DOHH2 (cell line): ENCODE measurements around the gene MMADHC.

ENCODE experiments used
- H3F3A ChIP-seq: fragments of 200-600 bp; sonication (generic), shearing (Covaris generic); 2 replicates; pipeline ENCODE4 v1.6.0; 2016; ENCODE audit warnings: antibody characterized with exemption, mild to moderate bottlenecking; ENCODE audit not compliant: control insufficient read depth, insufficient read depth
- H3K27ac ChIP-seq: fragments of 200-600 bp; sonication (generic); 2 replicates; pipeline ENCODE4 v1.5.1; 2014; ENCODE audit warnings: low read depth, mild to moderate bottlenecking, low read length, moderate library complexity
- H3K27me3 ChIP-seq: fragments of 200-600 bp; sonication (generic); 2 replicates; pipeline ENCODE4 v1.6.1; 2014; ENCODE audit warnings: mild to moderate bottlenecking, low read length, mixed read lengths; ENCODE audit not compliant: control insufficient read depth
- H3K36me3 ChIP-seq: fragments of 200-600 bp; sonication (generic); 2 replicates; pipeline ENCODE4 v1.6.1; 2014; ENCODE audit warnings: mild to moderate bottlenecking, low read length, moderate library complexity, mixed read lengths; ENCODE audit not compliant: control insufficient read depth
- H3K4me1 ChIP-seq: fragments of 200-600 bp; sonication (generic); 2 replicates; pipeline ENCODE4 v1.6.1; 2014; ENCODE audit warnings: mild to moderate bottlenecking, low read length, mixed read lengths; ENCODE audit not compliant: control insufficient read depth
- H3K4me2 ChIP-seq: fragments of 200-600 bp; sonication (generic); 2 replicates; pipeline ENCODE4 v1.6.0; 2014; ENCODE audit warnings: mild to moderate bottlenecking, low read length, moderate library complexity
- H3K4me3 ChIP-seq: fragments of 200-600 bp; sonication (generic); 2 replicates; pipeline ENCODE4 v1.5.1; 2014; ENCODE audit warnings: mild to moderate bottlenecking, low read length, mixed read lengths
- H3K79me2 ChIP-seq: fragments of 200-600 bp; sonication (generic); 2 replicates; pipeline ENCODE4 v1.6.1; 2014; ENCODE audit warnings: mild to moderate bottlenecking, low read length, mixed read lengths; ENCODE audit not compliant: control insufficient read depth
- H3K9me2 ChIP-seq: fragments of 200-600 bp; sonication (generic); replicated peaks from 2 replicates; pipeline ENCODE4 v1.6.1; 2014; ENCODE audit warnings: mild to moderate bottlenecking, low read length, mixed read lengths; ENCODE audit not compliant: control insufficient read depth
- H3K9me3 ChIP-seq: fragments of 200-600 bp; sonication (generic); 2 replicates; pipeline ENCODE4 v1.6.1; 2014; ENCODE audit warnings: antibody characterized with exemption, low read length, mixed read lengths; ENCODE audit not compliant: control insufficient read depth, insufficient read depth
- H4K20me1 ChIP-seq: fragments of 200-600 bp; sonication (generic); 2 replicates; pipeline ENCODE4 v1.6.0; 2014; ENCODE audit warnings: low read depth, mild to moderate bottlenecking, antibody characterized with exemption, low read length, moderate library complexity; ENCODE audit not compliant: control insufficient read depth, insufficient read depth
- EZH2phosphoT487 ChIP-seq: fragments of 200-600 bp; sonication (generic); IDR thresholded peaks from 2 replicates; pipeline ENCODE4 v1.6.1; 2017; ENCODE audit warnings: borderline replicate concordance, mild to moderate bottlenecking, antibody characterized with exemption, low read length, moderate library complexity, mixed read lengths
- TF ChIP-seq, protein P1 (sequence below): fragments of 200-600 bp; sonication (generic); IDR thresholded peaks from one replicate; pipeline ENCODE4 v1.5.1; 2014; ENCODE audit warnings: antibody characterized with exemption, mild to moderate bottlenecking, low read depth, low read length; ENCODE audit not compliant: poor library complexity, severe bottlenecking

The MMADHC gene

DNA sequence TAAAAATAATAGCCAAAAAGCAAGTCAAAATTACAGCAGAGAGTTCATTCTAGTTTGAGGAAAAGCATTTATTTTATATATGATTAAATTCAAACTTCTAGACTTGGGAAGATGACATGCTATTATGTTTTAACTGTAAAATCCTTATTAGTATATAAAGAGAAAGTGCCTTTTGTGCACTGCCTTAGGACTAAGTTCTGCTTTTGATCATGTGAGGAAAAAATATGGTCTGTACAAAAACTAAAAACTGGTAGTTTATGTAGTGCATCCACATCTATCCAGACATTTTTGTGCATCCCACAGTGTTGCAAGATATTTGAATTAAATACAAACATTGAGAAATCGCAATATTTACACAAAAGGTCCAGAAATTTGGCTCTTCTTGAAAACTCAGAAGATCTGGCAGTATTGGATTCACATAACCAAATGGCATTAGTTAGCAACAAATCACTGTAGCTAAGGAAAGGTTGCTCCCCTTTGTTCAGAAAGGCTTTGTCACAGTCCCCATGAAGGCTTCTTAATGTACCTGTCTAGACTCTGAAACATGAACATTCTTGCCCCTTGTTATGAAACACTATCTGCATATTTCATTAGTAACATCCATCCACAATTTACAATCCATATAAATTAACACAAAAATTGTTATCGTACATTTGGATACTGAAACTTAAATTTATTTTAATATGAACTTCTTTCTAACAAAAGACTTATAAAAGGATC is 2.2 kb downstream of the MMADHC start:
- Histone ChIP-seq H3K4me3 (peak overlapping the region; percentile 100), H3K4me1 (peaks cover 34% of the 10 kb centered on the region), H3K9me2 (no peaks in the 10 kb centered on the region), H3K27ac (no peak overlapping the region), H3K9me3 (no peaks in the 10 kb centered on the region), H4K20me1 (no peaks in the 10 kb centered on the region), H3K36me3 (peaks cover 69% of the 10 kb centered on the region), H3K27me3 (no peaks in the 10 kb centered on the region), H3K79me2 (peaks cover 62% of the 10 kb centered on the region), H3F3A (no peaks in the 10 kb centered on the region), H3K4me2 (peak overlapping the region; percentile 84)
- TF ChIP-seq, protein P1, sequence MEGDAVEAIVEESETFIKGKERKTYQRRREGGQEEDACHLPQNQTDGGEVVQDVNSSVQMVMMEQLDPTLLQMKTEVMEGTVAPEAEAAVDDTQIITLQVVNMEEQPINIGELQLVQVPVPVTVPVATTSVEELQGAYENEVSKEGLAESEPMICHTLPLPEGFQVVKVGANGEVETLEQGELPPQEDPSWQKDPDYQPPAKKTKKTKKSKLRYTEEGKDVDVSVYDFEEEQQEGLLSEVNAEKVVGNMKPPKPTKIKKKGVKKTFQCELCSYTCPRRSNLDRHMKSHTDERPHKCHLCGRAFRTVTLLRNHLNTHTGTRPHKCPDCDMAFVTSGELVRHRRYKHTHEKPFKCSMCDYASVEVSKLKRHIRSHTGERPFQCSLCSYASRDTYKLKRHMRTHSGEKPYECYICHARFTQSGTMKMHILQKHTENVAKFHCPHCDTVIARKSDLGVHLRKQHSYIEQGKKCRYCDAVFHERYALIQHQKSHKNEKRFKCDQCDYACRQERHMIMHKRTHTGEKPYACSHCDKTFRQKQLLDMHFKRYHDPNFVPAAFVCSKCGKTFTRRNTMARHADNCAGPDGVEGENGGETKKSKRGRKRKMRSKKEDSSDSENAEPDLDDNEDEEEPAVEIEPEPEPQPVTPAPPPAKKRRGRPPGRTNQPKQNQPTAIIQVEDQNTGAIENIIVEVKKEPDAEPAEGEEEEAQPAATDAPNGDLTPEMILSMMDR = no peak
- no peak for TF ChIP-seq EZH2phosphoT487

DNA sequence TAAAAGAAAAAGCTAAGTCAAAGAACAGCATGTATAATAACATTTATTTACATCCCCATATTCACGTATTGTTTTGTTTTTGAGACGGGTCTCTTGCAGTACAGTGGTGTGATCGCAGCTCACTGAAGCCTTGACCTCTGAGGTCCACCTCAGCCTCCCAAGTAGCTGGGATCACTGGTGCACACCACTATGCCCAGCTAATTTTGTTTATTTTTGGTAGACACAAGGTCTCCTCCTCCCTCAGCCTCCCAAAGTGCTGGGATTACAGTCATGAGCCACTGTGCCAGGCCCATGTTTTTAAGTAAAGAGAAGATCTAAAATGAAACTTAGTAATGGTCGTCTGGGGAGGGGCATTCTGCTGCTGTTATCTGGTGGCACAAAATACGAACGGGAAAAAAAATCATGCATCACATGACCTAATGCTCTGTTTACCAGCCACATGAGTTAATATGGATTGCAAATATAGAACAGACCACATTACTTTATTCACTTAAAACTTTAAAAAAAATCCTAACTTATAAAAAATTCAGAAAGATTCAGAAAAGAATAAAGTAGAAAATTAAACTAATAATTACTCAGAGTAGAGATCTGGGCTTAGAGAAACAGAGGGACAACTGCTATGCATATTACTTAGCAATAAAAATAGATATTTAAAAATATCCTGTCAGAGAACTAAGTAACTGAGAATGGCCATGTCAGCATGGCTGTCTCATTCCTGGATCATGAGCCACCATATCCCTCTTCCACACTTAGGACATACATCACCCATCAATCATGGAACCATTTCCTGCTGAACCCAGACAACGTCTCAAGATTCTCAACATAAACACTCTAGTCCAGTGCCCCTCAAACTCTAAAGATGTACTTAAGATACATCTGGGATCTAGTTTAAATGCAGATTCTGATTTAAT is 7.3 kb downstream of the MMADHC start:
- no peaks in the 10 kb centered on the region for H4K20me1 ChIP-seq
- no peak overlapping the region for H3K4me3 ChIP-seq
- H3K79me2 ChIP-seq = peaks cover 49% of the 10 kb centered on the region

DNA sequence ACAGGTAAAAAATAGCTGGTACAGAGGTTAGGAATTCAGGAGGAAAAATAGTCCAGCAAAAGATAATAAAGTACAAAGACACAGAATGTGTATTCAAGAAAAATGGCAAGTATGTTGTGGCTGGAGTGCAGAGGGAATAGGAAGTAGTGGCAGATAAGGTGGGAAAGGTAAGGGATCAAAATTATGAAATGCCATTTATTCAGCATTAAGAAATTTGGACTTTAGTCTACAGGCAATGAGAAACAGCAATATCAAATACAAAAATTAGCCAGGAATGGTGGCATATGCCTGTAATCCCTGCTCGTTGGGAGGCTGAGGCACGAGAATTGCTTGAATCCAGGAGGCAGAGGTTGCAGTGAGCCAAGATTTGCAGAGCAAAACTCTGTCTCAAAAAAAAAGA is 10.3 kb downstream of the MMADHC start:
- Histone ChIP-seq H4K20me1 (no peaks in the 10 kb centered on the region), H3K9me2 (no peaks in the 10 kb centered on the region), H3K4me3 (no peak overlapping the region), H3K79me2 (peaks cover 32% of the 10 kb centered on the region), H3K36me3 (peaks cover 94% of the 10 kb centered on the region), H3K9me3 (no peaks in the 10 kb centered on the region), H3K4me1 (no peaks in the 10 kb centered on the region), H3F3A (peaks cover 7% of the 10 kb centered on the region; the same call in 1 of the 2 replicates), H3K27ac (no peak overlapping the region), H3K27me3 (no peaks in the 10 kb centered on the region), H3K4me2 (no peak overlapping the region)
- TF ChIP-seq EZH2phosphoT487 = no peak
- TF ChIP-seq, protein P1 = no peak

More for the DNA sequence above, 7.3 kb downstream of the MMADHC start:
- no peaks in the 10 kb centered on the region; the same call in 1 of the 2 replicates for H3F3A ChIP-seq
- H3K4me2 ChIP-seq = no peak overlapping the region
- H3K36me3 ChIP-seq = peaks cover 98% of the 10 kb centered on the region
- no peaks in the 10 kb centered on the region for H3K9me2 ChIP-seq
- no peak for TF ChIP-seq EZH2phosphoT487
- TF ChIP-seq, protein P1 = no peak
- peaks cover 18% of the 10 kb centered on the region for H3K4me1 ChIP-seq
- no peaks in the 10 kb centered on the region for H3K9me3 ChIP-seq
- H3K27me3 ChIP-seq = no peaks in the 10 kb centered on the region
- H3K27ac ChIP-seq = no peak overlapping the region
